Memory B cell (primary cell): ENCODE measurements around the gene PXMP4.
A peak's percentile ranks its signal among the peaks of the same experiment; 100 is the strongest.

ENCODE experiments used
- ATAC-seq: fragments of 150-1000 bp; cut with Tn5 transposase; 2 replicates; pipeline ENCODE4 v1.10.0; 2021; ENCODE audit warnings: low read depth, mild to moderate bottlenecking, moderate library complexity
- DNase-seq, 2 donors: peaks; one replicate each; pipeline ENCODE4 v3.0.0; 2022; ENCODE audit warnings: low spot score in 2 of 2
- H3K27ac Mint-ChIP-seq: one replicate; pipeline ENCODE4 v1.8.0; 2022; ENCODE audit warnings: mild to moderate bottlenecking, moderate library complexity, mixed read lengths
- H3K27me3 Mint-ChIP-seq: one replicate; pipeline ENCODE4 v1.8.0; 2022; ENCODE audit warnings: mixed read lengths
- H3K36me3 Mint-ChIP-seq: one replicate; pipeline ENCODE4 v1.8.0; 2022; ENCODE audit warnings: mild to moderate bottlenecking, mixed read lengths
- H3K4me1 Mint-ChIP-seq: one replicate; pipeline ENCODE4 v1.8.0; 2022; ENCODE audit warnings: mixed read lengths
- H3K4me3 Mint-ChIP-seq: one replicate; pipeline ENCODE4 v1.8.0; 2022; ENCODE audit warnings: mild to moderate bottlenecking, moderate library complexity, mixed read lengths
- H3K9me3 Mint-ChIP-seq: one replicate; pipeline ENCODE4 v1.8.0; 2022; ENCODE audit warnings: mixed read lengths

The PXMP4 gene

GRCh38 chr20:33687993-33688937, 31.8 kb downstream of the PXMP4 start:
- Mint-ChIP-seq H3K36me3 (no peaks in the 10 kb centered on the region), H3K4me1 (peaks cover 19% of the 10 kb centered on the region), H3K27ac (no peak overlapping the region), H3K9me3 (no peaks in the 10 kb centered on the region), H3K27me3 (no peaks in the 10 kb centered on the region), H3K4me3 (no peak overlapping the region)
- no peak for ATAC-seq
- DNase-seq = no peak

- peak overlapping the region; percentile 86 for H3K4me3 Mint-ChIP-seq
- no peak for DNase-seq
- H3K4me1 Mint-ChIP-seq = peaks cover 19% of the 10 kb centered on the region
- H3K9me3 Mint-ChIP-seq = no peaks in the 10 kb centered on the region
- H3K36me3 Mint-ChIP-seq = no peaks in the 10 kb centered on the region
- no peaks in the 10 kb centered on the region for H3K27me3 Mint-ChIP-seq
- H3K27ac Mint-ChIP-seq = no peak overlapping the region
- no peak for ATAC-seq
Observed at GRCh38 chr20:33687370-33687915, 32.7 kb downstream of the PXMP4 start.

GRCh38 chr20:33686984-33687366, 33.1 kb downstream of the PXMP4 start:
- ATAC-seq = no peak
- no peaks in the 10 kb centered on the region for H3K36me3 Mint-ChIP-seq

GRCh38 chr20:33686100-33686983, 33.8 kb downstream of the PXMP4 start, which contains the start of gene E2F1:
Gene E2F1 (minus strand): TSS chr20:33686385. CDS start chr20:33686264, 121 bp downstream.
- ATAC-seq = peak; percentile 91
- peaks cover 22% of the 10 kb centered on the region for H3K4me1 Mint-ChIP-seq
- H3K4me3 Mint-ChIP-seq = peak within 1 kb of the TSS; percentile 86

More at GRCh38 chr20:33686984-33687366, 33.1 kb downstream of the PXMP4 start:
- Mint-ChIP-seq H3K27ac (no peak overlapping the region), H3K27me3 (no peaks in the 10 kb centered on the region), H3K9me3 (no peaks in the 10 kb centered on the region), H3K4me1 (peaks cover 20% of the 10 kb centered on the region), H3K4me3 (peak overlapping the region; percentile 86)
- no peak for DNase-seq

GRCh38 chr20:33685328-33686099, 34.6 kb downstream of the PXMP4 start:
- H3K27ac Mint-ChIP-seq = peak overlapping the region; percentile 82
- no peaks in the 10 kb centered on the region for H3K36me3 Mint-ChIP-seq
- peak overlapping the region; percentile 86 for H3K4me3 Mint-ChIP-seq
- ATAC-seq = peak; percentile 57
- no peaks in the 10 kb centered on the region for H3K27me3 Mint-ChIP-seq
- peak; percentile 53 to 54 for DNase-seq
- H3K4me1 Mint-ChIP-seq = peaks cover 23% of the 10 kb centered on the region
- H3K9me3 Mint-ChIP-seq = no peaks in the 10 kb centered on the region

More at GRCh38 chr20:33686100-33686983, 33.8 kb downstream of the PXMP4 start, which contains the start of gene E2F1:
- Mint-ChIP-seq H3K9me3 (no peaks in the 10 kb centered on the region), H3K27me3 (no peaks in the 10 kb centered on the region), H3K27ac (peak within 1 kb of the TSS; percentile 82), H3K36me3 (no peaks in the 10 kb centered on the region)
- DNase-seq = peak; percentile 92 to 94

- no peak for ATAC-seq
- peak overlapping the region; percentile 82 for H3K27ac Mint-ChIP-seq
- no peaks in the 10 kb centered on the region for H3K9me3 Mint-ChIP-seq
- no peaks in the 10 kb centered on the region for H3K27me3 Mint-ChIP-seq
- H3K4me3 Mint-ChIP-seq = peak overlapping the region; percentile 86
- H3K4me1 Mint-ChIP-seq = peaks cover 26% of the 10 kb centered on the region
- H3K36me3 Mint-ChIP-seq = no peaks in the 10 kb centered on the region
- DNase-seq = no peak
Observed at GRCh38 chr20:33684533-33685327, 35.4 kb downstream of the PXMP4 start.

GRCh38 chr20:33681728-33682353, 38.3 kb downstream of the PXMP4 start:
- H3K9me3 Mint-ChIP-seq = no peaks in the 10 kb centered on the region
- no peak for ATAC-seq
- no peak overlapping the region for H3K27ac Mint-ChIP-seq
- peaks cover 31% of the 10 kb centered on the region for H3K4me1 Mint-ChIP-seq
- H3K27me3 Mint-ChIP-seq = no peaks in the 10 kb centered on the region
- no peak overlapping the region for H3K4me3 Mint-ChIP-seq
- no peaks in the 10 kb centered on the region for H3K36me3 Mint-ChIP-seq
- DNase-seq = no peak

- no peaks in the 10 kb centered on the region for H3K9me3 Mint-ChIP-seq
- H3K36me3 Mint-ChIP-seq = no peaks in the 10 kb centered on the region
- peaks cover 27% of the 10 kb centered on the region for H3K4me1 Mint-ChIP-seq
- no peak overlapping the region for H3K4me3 Mint-ChIP-seq
- DNase-seq = no peak
- H3K27ac Mint-ChIP-seq = no peak overlapping the region
- ATAC-seq = no peak
- H3K27me3 Mint-ChIP-seq = no peaks in the 10 kb centered on the region
Observed at GRCh38 chr20:33681288-33681687, 38.8 kb downstream of the PXMP4 start.

GRCh38 chr20:33680686-33681085, 39.4 kb downstream of the PXMP4 start:
- Mint-ChIP-seq H3K4me1 (peaks cover 27% of the 10 kb centered on the region), H3K4me3 (no peak overlapping the region), H3K27me3 (no peaks in the 10 kb centered on the region), H3K27ac (no peak overlapping the region), H3K9me3 (no peaks in the 10 kb centered on the region), H3K36me3 (no peaks in the 10 kb centered on the region)
- DNase-seq = no peak
- ATAC-seq = no peak

- no peaks in the 10 kb centered on the region for H3K36me3 Mint-ChIP-seq
- H3K4me1 Mint-ChIP-seq = peaks cover 25% of the 10 kb centered on the region
- ATAC-seq (peak; percentile 97), DNase-seq (peak; percentile 61 to 73)
- peak overlapping the region; percentile 14 for H3K27ac Mint-ChIP-seq
- H3K27me3 Mint-ChIP-seq = no peaks in the 10 kb centered on the region
- peak overlapping the region; percentile 12 for H3K4me3 Mint-ChIP-seq
- H3K9me3 Mint-ChIP-seq = no peaks in the 10 kb centered on the region
Observed at GRCh38 chr20:33679758-33680485, 40.2 kb downstream of the PXMP4 start.

GRCh38 chr20:33677991-33678702, 42.0 kb downstream of the PXMP4 start:
- DNase-seq = no peak
- Mint-ChIP-seq H3K9me3 (no peaks in the 10 kb centered on the region), H3K4me3 (no peak overlapping the region), H3K4me1 (peaks cover 30% of the 10 kb centered on the region), H3K27me3 (no peaks in the 10 kb centered on the region), H3K27ac (peak overlapping the region; percentile 14), H3K36me3 (peaks cover 2% of the 10 kb centered on the region)
- no peak for ATAC-seq
